Limb (tissue), 2 donors: ENCODE measurements around the gene RPS6KA4.

Source experiments
- DNase-seq, 2 donors: peaks; one replicate each; pipeline ENCODE4 v3.0.0-alpha.2; 2016; ENCODE audit errors: extremely low spot score in 2 of 2

The RPS6KA4 gene

DNA sequence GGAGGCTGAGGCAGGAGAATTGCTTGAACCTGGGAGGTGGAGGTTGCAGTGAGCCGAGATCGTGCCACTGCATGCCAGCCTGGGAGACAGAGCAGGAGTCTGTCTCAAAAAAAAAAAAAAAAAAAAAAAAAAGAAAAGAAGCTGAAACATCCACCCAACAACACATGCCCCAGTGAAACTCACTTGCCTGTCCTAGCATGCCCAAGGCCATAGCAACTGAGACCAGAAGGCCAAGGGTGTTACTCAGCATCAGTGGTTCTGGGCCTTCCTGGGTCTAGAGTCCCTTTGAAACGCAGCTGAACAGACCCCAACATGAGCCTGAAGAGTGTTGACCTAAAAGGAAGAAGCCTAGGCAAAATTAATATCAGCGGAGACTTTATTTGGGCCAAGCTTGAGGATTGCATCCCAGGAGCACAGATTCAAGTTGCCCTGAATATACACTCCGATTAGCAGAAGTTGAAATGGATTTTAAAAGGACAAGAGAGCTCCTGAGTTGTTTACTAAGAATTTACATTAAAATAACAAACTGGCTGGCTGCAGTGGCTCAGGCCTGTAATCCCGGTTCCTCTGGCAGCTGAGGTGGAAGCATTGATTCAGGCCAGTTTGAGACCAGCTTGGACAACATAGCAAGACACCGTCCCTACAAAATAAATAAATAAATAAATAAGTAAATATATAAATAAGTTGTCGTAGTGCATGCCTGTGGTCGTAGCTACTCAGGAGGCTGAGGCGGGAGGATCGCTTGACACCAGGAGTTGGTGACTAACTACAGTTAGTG, 34.1 kb upstream of the RPS6KA4 start:
- no peak for DNase-seq

DNA sequence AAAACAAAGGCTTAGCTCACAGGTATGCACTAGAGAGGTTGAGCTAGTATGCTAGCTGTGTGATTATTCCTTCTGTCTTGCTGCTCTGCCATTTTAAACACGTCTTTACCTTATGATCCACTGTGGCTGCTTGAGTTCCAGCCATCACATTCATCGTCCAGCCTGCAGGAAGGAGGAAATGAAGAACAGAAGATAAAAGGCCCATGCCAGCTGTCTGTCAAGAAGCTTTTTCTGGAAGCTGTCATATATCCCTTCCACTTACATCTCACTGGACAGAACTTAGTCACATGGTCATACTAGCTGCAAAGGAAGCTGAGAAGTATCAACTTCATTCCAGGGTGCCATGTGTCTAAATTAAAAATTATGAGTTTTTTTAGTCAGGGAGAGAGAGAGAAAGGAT, 31.6 kb upstream of the RPS6KA4 start:
- no peak for DNase-seq

DNA sequence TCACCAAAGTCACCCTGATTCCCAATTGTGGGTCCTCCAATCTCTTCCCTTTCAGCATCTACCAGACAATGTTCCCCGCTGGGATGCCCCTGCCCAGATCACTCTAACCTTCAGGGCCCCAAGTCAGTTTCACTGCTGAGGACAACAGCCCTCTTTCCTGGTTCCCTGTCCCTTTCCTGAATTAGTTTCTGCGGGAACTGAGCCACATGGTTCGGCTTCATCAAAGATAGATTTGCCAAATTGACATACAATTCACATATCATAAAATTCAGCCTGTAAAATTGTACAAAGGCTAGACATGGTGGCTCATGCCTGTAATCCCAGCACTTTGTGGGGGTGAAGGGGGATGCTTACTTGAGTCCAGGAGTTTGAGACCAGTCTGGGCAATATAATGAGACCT, 31.0 kb upstream of the RPS6KA4 start:
- DNase-seq = no peak

DNA sequence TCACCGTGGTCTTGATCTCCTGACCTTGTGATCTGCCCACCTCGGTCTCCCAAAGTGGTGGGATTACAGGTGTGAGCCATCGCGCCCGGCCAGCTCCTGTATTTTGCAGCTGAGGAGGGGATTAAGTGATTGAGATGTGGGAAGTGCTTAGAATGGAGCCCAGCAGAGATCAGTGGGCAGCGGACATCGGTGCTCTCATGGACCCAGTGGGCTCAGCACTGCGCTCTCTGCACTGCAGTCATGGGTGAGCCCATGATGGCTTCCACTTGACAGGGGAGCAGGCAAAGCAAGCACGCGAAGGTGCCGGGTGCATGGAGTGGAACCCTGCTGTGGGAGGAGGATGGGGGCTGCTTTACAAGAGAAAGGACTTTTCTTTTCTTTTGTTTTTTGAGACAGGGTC, 28.1 kb upstream of the RPS6KA4 start:
- DNase-seq = no peak

DNA sequence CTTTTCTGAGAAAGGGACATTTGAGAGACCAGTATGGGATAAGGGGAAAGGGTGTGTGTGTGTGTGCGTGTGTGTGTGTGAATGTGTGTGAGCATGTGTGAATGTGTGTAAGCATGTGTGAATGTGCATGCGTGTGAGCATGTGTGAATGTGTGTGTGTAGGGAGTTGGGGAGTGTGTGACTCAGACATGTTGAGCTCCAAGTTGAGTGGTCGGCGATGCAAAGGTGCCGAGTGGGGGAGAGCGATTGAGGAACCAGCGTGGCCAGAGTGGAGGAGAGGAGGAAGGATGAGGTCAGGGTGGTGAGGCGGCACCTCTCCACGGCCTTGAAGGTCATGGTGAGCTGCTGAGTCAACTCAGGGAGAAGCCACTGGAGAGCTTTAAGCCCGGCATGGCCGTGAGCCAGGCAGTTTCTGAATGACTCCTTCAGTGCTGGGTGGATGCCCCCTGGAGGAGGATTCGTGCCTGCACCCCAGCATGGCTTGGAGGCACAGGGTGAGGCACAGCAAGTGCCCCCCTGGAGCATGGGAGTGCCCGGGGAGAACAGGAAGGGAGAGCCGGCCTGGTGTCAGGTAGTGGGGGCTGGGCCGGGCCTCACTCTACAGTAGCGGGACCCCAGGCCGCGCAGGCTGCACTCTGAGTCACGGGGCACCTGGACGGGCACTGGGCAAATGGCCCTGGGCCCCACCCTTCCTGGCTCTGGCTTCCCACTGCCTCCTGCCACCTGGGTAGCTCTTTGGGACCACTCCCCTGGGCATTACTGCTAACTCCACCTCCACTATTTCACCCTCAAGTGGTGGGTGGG, 27.2 kb upstream of the RPS6KA4 start:
- no peak for DNase-seq

DNA sequence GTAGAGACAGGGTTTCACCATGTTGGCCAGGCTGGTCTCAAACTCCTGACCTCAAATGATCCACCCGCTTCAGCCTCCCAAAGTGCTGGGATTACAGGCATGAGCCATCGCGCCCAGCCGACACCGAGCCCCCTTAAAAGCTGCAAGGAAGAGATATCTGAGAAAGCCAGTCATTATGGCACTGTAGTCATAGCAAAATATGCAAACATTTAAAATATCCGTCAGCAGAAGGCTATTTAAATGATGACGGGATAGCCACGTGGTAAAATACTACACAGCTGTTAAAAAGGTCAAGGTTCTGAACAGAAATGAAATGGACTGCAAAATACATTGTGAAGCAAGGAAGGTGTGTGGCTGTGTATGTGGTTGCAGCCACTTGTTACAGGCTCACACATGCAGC, 25.4 kb upstream of the RPS6KA4 start:
- DNase-seq = no peak

DNA sequence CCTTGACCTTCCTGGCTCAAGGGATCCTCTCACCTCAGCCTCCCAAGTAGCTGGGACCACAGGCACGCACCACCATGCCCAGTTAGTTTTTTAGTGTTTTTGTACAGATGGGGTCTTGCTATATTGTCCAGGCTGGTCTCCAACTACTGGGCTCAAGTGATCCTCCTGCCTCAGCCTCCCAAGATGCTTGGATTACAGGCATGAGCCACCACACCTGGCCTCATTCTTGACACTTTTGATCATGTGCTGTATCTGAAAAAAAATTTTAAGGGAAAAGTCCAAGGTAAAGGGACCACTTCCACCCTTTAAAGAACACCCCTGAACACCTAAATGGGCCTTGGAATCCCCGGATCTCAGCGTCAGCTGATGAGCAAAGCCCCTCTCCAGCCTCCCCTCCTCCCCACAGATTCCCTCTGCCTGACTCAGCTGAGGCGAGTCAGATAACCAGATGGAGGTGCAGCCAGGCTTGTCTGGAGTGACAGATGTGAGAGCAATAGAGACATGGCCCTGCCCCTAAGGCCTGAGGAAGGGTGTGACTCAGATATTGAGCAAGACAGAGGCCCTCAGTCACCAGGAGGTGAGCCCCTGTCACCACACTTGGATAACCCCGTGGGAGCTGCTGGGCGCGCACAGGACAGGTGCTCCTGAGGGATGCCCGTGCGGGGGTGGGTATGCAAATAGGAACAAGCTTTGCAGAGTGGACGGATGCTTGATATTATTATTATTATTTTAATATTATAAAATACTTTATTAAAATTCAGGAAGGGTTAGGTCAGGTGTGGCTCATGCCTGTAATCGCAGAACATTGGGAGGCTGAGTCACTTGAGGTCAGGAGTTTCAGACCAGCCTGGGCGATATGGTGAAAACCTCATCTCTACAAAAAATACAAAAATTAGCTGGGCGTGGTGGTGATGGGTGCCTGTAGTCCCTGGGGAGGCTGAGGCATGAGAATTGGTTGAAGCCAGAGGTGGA, 23.9 kb upstream of the RPS6KA4 start:
- no peak for DNase-seq

DNA sequence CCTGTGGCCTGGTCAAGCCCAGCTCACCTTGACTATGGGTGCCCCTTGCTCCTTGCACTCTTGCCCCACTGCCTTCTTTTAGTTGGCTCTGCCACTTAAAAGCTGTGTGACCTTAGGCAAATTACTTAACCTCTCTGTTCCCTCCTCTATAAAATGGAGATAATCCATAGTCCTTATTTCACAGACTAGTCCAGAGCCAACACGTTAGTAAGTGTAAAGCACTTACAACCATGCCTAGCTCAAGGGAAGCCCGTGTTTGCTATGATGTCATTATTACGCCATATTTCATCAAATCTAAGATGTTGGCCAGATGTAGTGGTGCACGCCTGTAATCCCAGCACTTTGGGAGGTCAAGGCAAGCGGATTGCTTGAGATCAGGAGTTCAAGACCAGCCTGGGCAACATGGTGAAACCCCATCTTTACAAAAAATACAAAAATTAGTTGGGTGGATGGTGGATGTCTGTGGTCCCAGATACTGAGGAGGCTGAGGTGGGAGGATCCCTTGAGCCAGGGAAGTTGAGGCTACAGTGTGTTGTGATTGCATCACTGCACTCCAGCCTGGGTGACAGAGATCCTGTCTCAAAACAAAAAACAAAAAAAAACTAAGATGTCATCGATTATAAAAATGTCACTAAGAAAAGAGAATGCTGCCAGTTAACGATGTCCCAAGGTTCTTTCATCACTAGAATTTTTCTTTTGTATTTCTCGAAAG, 21.3 kb upstream of the RPS6KA4 start:
- DNase-seq = no peak

DNA sequence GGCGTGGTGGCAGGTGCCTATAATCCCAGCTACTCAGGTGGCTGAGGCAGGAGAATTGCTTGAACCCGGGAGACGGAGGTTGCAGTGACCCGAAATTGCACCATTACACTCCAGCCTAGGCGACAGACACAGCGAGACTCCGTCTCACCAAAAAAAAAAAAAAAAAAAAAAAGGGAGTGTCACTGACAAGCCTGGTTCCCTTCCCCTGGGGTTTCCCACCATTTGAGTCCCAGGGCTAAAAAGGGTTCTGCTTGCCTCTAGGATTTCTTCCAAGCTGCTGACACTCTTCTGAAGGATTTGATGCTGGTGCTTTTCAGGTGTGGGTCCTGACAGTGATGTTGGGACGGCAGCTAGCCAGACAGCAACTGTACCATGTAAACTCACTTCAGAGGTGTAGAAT, 20.2 kb upstream of the RPS6KA4 start:
- no peak for DNase-seq

DNA sequence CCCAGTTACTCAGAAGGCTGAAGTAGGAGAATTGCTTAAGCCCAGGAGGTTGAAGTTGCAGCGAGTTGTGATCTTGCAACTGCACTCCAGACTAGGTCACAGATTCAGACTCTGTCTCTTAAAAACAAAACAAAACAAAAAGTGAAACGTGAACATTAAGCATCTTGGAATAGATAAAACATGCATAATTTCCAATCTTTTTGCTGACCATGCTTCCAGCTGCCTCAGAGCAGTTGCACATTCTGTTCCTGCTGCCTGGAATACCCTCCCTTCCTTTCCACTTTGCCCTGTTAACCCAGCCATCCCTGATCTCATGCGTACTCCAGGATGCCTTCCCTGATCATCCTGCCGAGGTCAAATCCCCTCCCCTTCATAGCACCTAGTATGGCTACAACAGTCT, 19.7 kb upstream of the RPS6KA4 start:
- no peak for DNase-seq

DNA sequence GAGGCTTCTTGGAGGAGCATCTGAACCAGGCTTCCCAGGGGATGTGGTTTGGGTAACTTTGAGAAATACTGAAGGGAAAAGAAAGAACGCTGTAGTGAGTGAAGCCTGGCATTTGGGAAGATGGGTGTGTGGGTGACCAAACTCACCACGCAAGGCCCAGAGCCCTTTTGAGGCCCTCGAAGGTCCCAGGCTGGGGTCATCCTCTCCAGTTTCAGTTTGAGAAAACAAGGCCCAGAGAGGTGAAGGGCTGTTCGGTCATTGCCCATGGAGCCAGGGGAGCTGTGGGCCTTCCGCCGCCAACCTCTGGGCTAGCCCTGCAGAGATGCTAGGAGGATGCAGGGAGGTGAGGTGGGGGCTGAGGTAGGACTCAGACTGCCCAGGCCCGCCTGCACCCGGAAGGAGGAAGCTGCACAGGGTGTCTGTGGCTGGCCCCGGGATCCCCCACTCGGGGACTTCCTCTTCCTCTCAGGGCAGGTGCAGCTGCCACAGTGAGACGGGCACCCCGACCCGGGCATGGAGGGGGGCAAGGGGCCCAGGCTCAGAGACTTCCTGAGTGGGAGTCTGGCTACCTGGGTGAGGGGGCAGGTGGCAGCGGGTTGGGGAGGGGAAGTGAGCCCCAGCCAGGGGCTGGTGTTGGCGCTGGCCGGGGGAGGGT, 19.1 kb upstream of the RPS6KA4 start, which contains the start of gene CCDC88B:
CCDC88B (plus strand) TSS at position 451 of the 655 bp plus-strand sequence; CDS start at position 514, 63 bp downstream.
- no peak for DNase-seq

DNA sequence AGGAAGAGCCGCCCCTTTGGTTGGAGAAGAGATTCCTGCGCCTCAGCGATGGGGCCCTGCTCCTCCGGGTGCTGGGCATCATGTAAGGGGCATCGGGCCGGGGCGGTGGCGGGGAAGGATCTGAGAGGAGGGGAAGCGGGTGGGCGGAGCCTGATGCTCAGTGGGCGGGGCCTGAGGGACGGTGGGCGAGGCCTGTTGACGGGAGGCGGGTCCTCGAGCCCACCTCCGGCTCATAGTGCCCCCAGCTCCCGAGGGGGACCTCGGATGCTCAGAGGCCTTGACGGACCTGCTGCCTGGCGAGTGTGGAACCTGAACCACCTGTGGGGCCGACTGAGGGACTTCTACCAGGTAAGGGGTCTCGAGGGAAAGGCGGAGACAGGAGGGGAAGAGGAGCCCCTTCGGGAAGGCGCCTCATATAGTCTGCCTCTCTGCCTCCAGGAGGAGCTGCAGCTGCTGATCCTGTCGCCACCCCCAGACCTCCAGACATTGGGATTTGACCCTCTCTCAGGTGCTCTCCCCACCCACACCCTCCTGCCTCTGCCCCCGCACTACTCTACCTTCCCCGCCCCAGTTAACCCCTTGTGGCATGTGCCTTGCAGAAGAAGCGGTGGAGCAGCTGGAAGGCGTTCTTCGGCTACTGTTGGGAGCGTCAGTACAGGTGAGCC, 18.2 kb upstream of the RPS6KA4 start:
- DNase-seq = peak in 1 of 2 donors; percentile 62

DNA sequence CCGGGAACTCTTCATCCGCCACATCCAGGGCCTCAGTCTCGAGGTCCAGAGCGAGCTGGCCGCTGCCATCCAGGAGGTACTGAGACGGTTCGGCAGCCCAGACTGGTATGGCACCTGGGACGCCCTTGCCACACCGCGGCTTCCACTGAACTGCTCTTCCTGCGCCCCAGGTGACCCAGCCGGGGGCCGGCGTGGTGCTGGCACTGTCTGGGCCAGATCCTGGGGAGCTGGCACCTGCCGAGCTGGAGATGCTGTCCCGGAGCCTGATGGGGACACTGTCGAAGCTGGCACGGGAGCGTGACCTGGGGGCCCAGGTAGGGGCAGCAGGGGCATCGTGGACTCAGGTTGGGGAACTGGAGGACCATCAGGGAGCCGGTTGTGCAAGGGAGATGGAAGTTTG, 17.5 kb upstream of the RPS6KA4 start:
- DNase-seq = no peak

DNA sequence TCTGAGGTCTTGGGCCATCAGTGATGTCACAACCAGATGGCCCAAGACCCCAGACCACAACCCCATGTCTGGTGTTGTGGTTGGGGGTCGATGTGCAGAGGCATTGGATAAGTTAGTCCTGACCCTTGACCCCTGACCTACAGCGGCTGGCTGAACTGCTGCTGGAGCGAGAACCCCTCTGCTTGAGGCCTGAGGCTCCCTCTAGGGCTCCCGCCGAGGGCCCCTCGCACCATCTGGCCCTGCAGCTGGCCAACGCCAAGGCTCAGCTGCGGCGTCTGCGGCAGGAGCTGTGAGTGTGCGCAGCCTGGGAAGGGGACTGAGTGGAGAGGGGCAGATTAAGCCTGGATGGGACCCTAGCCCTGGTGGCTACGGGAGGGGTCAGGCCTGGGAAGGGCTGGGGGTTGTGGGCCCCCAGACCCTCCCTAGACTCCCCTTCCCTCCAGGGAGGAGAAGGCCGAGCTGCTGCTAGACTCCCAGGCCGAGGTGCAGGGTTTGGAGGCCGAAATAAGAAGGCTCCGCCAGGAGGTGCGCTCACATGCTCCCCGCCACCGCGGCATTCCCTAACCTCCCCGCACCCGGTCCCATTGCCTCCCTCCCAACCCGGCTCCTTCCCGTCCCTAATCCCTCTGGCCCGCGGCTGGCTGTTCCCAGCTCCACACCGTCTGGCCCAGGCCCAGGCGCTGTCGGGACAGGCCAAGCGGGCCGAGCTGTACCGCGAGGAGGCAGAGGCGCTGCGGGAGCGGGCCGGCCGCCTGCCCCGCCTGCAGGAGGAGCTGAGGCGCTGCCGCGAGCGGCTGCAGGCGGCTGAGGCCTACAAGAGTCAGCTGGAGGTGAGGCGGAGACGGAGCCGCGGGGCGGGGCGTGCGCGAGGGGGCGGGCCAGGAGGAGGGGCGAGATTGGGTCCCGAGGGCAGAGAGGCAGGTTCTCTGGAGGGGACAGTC, 16.8 kb upstream of the RPS6KA4 start:
- peak; percentile 65 to 87 for DNase-seq

DNA sequence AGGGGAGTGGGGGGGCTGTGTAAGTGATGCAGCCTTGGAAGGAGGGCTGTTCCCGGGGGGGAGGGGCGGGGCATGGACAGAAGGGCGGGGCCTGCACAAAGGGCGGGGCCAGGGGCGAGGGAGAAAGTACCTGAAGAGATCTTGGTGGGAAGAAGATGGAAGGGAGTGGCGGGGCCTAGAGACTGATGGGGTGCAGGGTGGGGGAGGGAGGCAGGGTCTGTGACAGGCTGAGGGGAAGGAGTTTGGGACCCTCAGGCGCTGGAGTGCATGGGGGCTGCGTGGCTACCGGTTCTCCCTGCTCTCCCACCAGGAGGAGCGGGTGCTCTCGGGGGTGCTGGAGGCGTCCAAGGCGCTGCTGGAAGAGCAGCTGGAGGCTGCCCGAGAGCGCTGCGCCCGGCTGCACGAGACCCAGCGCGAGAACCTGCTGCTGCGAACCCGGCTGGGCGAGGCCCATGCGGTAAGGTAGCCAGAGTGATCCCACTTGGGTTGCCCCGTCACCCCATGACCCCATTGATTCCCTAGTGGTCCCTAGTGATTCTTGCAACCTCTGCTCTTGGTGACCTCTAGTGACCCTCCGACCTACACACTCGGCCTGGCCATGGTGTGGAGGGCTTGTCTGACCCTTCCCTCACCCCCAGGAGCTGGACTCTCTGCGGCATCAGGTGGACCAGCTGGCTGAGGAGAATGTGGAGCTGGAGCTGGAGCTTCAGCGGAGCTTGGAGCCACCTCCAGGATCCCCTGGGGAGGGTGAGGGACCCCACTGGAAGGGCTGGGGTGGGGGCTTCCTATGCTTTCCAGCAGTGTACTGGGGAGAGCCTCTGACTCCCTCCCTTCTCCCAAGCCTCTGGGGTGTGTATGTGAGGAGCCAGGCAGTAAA, 15.9 kb upstream of the RPS6KA4 start:
- DNase-seq = no peak

DNA sequence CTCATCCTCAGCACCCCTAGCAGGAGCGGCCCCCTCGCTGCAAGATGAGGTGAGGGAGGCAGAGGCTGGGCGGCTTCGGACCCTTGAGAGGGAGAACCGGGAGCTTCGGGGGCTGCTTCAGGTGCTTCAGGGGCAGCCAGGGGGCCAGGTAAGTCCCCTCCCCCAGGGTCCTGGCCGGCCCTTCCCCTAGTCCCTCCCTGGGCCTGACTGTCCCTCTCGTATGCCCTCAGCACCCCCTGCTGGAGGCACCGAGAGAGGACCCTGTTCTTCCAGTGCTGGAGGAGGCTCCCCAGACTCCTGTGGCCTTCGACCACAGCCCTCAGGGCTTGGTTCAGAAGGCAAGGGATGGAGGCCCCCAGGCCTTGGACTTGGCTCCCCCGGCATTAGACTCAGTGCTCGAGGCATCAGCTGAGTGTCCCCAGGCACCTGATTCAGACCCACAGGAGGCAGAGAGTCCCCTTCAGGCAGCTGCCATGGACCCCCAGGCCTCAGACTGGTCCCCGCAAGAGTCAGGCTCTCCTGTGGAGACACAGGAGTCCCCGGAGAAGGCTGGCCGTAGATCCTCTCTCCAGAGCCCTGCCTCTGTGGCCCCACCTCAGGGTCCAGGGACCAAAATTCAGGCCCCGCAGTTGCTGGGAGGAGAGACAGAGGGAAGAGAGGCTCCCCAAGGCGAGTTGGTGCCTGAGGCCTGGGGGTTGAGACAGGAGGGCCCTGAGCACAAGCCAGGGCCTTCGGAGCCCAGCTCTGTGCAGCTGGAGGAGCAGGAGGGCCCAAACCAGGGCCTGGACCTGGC, 15.0 kb upstream of the RPS6KA4 start:
- no peak for DNase-seq

DNA sequence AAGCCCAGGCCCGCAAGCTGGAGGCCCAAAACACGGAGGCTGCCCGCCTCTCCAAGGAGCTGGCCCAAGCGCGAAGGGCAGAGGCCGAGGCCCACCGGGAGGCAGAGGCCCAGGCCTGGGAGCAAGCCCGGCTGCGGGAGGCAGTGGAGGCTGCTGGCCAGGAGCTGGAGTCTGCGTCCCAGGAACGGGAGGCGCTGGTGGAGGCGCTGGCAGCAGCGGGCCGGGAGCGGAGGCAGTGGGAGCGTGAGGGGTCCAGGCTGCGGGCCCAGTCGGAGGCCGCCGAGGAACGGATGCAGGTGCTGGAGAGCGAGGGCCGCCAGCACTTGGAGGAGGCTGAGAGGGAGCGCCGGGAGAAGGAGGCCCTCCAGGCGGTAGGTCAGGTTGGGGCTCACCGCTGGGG, 14.2 kb upstream of the RPS6KA4 start:
- DNase-seq = no peak
